ENCODE data around the gene SPATA31C2.

The SPATA31C2 gene

DNA sequence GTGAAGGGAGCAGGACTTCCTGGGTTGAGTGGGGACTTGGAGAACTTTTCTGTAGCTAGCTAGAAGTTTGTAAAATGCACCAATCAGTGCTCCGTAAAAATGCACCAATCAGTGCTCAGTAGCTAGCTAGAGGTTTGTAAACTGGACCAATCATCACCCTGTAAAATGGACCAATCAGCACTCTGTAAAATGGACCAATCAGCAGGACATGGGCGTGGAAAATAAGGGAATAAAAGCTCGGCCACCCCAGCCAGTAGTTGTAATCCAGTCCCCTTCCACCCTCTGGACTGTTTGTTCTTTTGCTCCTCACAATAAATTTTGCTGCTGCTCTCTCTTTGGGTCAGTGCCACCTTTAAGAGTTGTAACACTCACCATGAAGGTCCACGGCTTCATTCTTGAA lies 29.5 kb downstream of the SPATA31C2 start:
- no peaks in the 10 kb centered on the region for H3K36me3 ChIP-seq (replicated peaks in 1 of 2; ENCODE audit: control insufficient read depth in 2 of 2, insufficient read depth in 2 of 2, low read length in 2 of 2)
- no peak overlapping the region for H4K91ac ChIP-seq (ENCODE audit: low read depth, low read length, poor library complexity)
- H4K8ac ChIP-seq (ENCODE audit: low read depth, low read length), result no peak overlapping the region
- H3K79me1 ChIP-seq (ENCODE audit: low read depth, low read length), result no peaks in the 10 kb centered on the region
- no peak for DNase-seq (ENCODE audit: low spot score)
- no peak overlapping the region for H2BK15ac ChIP-seq (ENCODE audit: low read length)
- no peak overlapping the region for H3K23ac ChIP-seq (ENCODE audit: low read depth, low read length, poor library complexity)
- no peak overlapping the region for H2AK5ac ChIP-seq (ENCODE audit: low read depth, low read length)
- no peak overlapping the region for H3K4ac ChIP-seq (ENCODE audit: low read length)
- H3K4me2 ChIP-seq (ENCODE audit: insufficient read depth, low read length, poor library complexity, severe bottlenecking), result no peak overlapping the region
- H3K14ac ChIP-seq (ENCODE audit: low read length), result no peak overlapping the region
- H2AFZ ChIP-seq (ENCODE audit: low read length), result no peak overlapping the region
- no peak overlapping the region for H2BK120ac ChIP-seq (ENCODE audit: low read depth, low read length)
- no peaks in the 10 kb centered on the region for H3K27me3 ChIP-seq (ENCODE audit: control insufficient read depth in 3 of 3, insufficient read depth in 3 of 3, low read depth in 1 of 3, low read length in 3 of 3)
- H2BK12ac ChIP-seq (ENCODE audit: low read length), result no peak overlapping the region
- H3K4me3 ChIP-seq (ENCODE audit: low read length in 2 of 2), result no peak overlapping the region
- no peak overlapping the region for H3K27ac ChIP-seq (replicated peaks; ENCODE audit: low read length)
- no CpG with 5 or more reads among the region's 4 CpGs for WGBS, 2 donors (ENCODE audit: extremely low coverage in 2 of 2, insufficient read length in 2 of 2, insufficient replicate concordance in 1 of 2)
- no peak overlapping the region for H3K18ac ChIP-seq (ENCODE audit: low read length)
- no peaks in the 10 kb centered on the region for H3K4me1 ChIP-seq (ENCODE audit: control insufficient read depth in 2 of 2, insufficient read depth in 1 of 2, low read depth in 1 of 2, low read length in 2 of 2)
- H2BK5ac ChIP-seq (ENCODE audit: low read length), result no peak overlapping the region
- no peaks in the 10 kb centered on the region for H3K9me3 ChIP-seq (replicated peaks in 1 of 2; ENCODE audit: control insufficient read depth in 2 of 2, insufficient read depth in 1 of 2, low read depth in 1 of 2, low read length in 2 of 2)
- H3K9ac ChIP-seq (ENCODE audit: low read depth, low read length, poor library complexity), result no peak overlapping the region

DNA sequence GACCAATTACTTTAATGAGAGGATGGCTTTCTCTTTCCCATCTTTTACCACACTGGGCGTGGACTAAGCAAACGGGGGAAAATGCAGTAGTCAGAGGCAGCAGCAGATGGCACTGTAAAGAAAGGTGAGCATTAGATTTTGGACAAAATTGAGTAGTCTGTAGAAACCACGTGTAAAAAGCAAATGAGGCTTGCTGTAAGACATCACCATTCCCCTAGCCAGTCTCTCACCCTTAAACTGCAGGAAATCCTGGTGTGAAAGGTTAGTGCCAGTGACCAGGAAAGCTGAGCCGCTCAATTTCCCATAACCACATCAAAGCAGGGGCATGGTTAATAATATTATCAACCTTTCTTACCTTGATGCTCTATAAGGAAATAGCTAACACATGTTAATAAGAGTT lies 31.8 kb downstream of the SPATA31C2 start:
- Histone ChIP-seq H3K23ac (ENCODE audit: low read depth, low read length, poor library complexity) (no peak overlapping the region), H2BK15ac (ENCODE audit: low read length) (no peak overlapping the region), H2AK5ac (ENCODE audit: low read depth, low read length) (no peak overlapping the region), H3K4ac (ENCODE audit: low read length) (no peak overlapping the region), H2BK5ac (ENCODE audit: low read length) (no peak overlapping the region), H3K9me3 (replicated peaks in 1 of 2; ENCODE audit: control insufficient read depth in 2 of 2, insufficient read depth in 1 of 2, low read depth in 1 of 2, low read length in 2 of 2) (no peaks in the 10 kb centered on the region), H2BK12ac (ENCODE audit: low read length) (no peak overlapping the region), H3K27me3 (ENCODE audit: control insufficient read depth in 3 of 3, insufficient read depth in 3 of 3, low read depth in 1 of 3, low read length in 3 of 3) (no peaks in the 10 kb centered on the region), H3K79me1 (ENCODE audit: low read depth, low read length) (no peaks in the 10 kb centered on the region), H2AFZ (ENCODE audit: low read length) (no peak overlapping the region), H3K4me2 (ENCODE audit: insufficient read depth, low read length, poor library complexity, severe bottlenecking) (no peak overlapping the region), H3K4me1 (ENCODE audit: control insufficient read depth in 2 of 2, insufficient read depth in 1 of 2, low read depth in 1 of 2, low read length in 2 of 2) (no peaks in the 10 kb centered on the region), H3K9ac (ENCODE audit: low read depth, low read length, poor library complexity) (no peak overlapping the region), H4K91ac (ENCODE audit: low read depth, low read length, poor library complexity) (no peak overlapping the region), H3K27ac (replicated peaks; ENCODE audit: low read length) (no peak overlapping the region), H3K18ac (ENCODE audit: low read length) (no peak overlapping the region), H3K4me3 (ENCODE audit: low read length in 2 of 2) (no peak overlapping the region), H3K14ac (ENCODE audit: low read length) (no peak overlapping the region), H3K36me3 (replicated peaks in 1 of 2; ENCODE audit: control insufficient read depth in 2 of 2, insufficient read depth in 2 of 2, low read length in 2 of 2) (no peaks in the 10 kb centered on the region), H2BK120ac (ENCODE audit: low read depth, low read length) (no peak overlapping the region), H4K8ac (ENCODE audit: low read depth, low read length) (no peak overlapping the region)
- no peak for DNase-seq (ENCODE audit: low spot score)
- no CpG with 5 or more reads among the region's 4 CpGs for WGBS, 2 donors (ENCODE audit: extremely low coverage in 2 of 2, insufficient read length in 2 of 2, insufficient replicate concordance in 1 of 2)

DNA sequence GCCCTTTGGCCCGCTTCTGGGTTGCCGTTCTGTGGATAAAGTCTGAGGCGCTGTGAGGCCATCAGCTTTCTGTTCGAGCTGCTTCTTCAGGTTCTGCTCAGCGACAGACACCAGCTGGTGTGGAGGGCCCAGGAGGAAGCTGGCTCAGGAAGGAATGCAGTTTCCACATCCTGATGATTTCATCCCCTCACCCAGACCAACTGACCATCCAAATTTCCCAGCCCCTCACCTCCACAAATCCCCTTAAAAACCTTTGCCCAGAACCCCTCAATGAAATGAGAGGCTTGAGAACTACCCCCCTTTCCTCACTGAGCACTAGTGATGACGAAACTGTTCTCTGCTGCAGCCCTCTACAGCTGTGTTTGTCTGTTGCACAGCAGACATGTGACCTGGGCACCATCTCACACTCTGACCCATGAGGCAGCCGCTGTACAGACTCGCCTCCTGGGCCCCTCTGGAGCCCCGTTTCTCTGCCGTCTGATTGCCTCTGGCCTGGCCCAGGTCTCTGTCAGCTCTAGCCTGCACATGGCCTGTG lies 45.4 kb downstream of the SPATA31C2 start:
- Histone ChIP-seq H3K4me3 (ENCODE audit: low read length in 2 of 2) (no peak overlapping the region), H3K79me1 (ENCODE audit: low read depth, low read length) (no peaks in the 10 kb centered on the region), H2BK120ac (ENCODE audit: low read depth, low read length) (no peak overlapping the region), H3K4me2 (ENCODE audit: insufficient read depth, low read length, poor library complexity, severe bottlenecking) (no peak overlapping the region), H3K14ac (ENCODE audit: low read length) (no peak overlapping the region), H3K4ac (ENCODE audit: low read length) (no peak overlapping the region), H2BK5ac (ENCODE audit: low read length) (no peak overlapping the region), H3K27me3 (ENCODE audit: control insufficient read depth in 3 of 3, insufficient read depth in 3 of 3, low read depth in 1 of 3, low read length in 3 of 3) (no peaks in the 10 kb centered on the region), H3K18ac (ENCODE audit: low read length) (peak overlapping the region; percentile 77), H2BK15ac (ENCODE audit: low read length) (no peak overlapping the region), H3K36me3 (replicated peaks in 1 of 2; ENCODE audit: control insufficient read depth in 2 of 2, insufficient read depth in 2 of 2, low read length in 2 of 2) (no peaks in the 10 kb centered on the region), H4K91ac (ENCODE audit: low read depth, low read length, poor library complexity) (no peak overlapping the region), H2AK5ac (ENCODE audit: low read depth, low read length) (no peak overlapping the region), H3K4me1 (ENCODE audit: control insufficient read depth in 2 of 2, insufficient read depth in 1 of 2, low read depth in 1 of 2, low read length in 2 of 2) (peaks cover 0 to 1% of the 10 kb centered on the region in 2 donors), H3K9ac (ENCODE audit: low read depth, low read length, poor library complexity) (no peak overlapping the region), H2AFZ (ENCODE audit: low read length) (peak overlapping the region; percentile 45), H3K9me3 (replicated peaks in 1 of 2; ENCODE audit: control insufficient read depth in 2 of 2, insufficient read depth in 1 of 2, low read depth in 1 of 2, low read length in 2 of 2) (no peaks in the 10 kb centered on the region), H3K23ac (ENCODE audit: low read depth, low read length, poor library complexity) (no peak overlapping the region), H2BK12ac (ENCODE audit: low read length) (no peak overlapping the region), H4K8ac (ENCODE audit: low read depth, low read length) (no peak overlapping the region), H3K27ac (replicated peaks; ENCODE audit: low read length) (no peak overlapping the region)
- WGBS, 2 donors (ENCODE audit: extremely low coverage in 2 of 2, insufficient read length in 2 of 2, insufficient replicate concordance in 1 of 2), result no CpG with 5 or more reads among the region's 10 CpGs
- no peak for DNase-seq (ENCODE audit: low spot score)

- H3K23ac ChIP-seq (ENCODE audit: low read depth, low read length, poor library complexity), result no peak overlapping the region
- H2AK5ac ChIP-seq (ENCODE audit: low read depth, low read length), result no peak overlapping the region
- H3K36me3 ChIP-seq (replicated peaks in 1 of 2; ENCODE audit: control insufficient read depth in 2 of 2, insufficient read depth in 2 of 2, low read length in 2 of 2), result no peaks in the 10 kb centered on the region
- no peak overlapping the region for H4K8ac ChIP-seq (ENCODE audit: low read depth, low read length)
- H3K4ac ChIP-seq (ENCODE audit: low read length), result no peak overlapping the region
- no peak overlapping the region for H3K18ac ChIP-seq (ENCODE audit: low read length)
- no peak overlapping the region for H2BK120ac ChIP-seq (ENCODE audit: low read depth, low read length)
- H4K91ac ChIP-seq (ENCODE audit: low read depth, low read length, poor library complexity), result no peak overlapping the region
- H3K4me2 ChIP-seq (ENCODE audit: insufficient read depth, low read length, poor library complexity, severe bottlenecking), result no peak overlapping the region
- no peak overlapping the region for H3K4me3 ChIP-seq (ENCODE audit: low read length in 2 of 2)
- peaks cover 0 to 1% of the 10 kb centered on the region in 2 donors for H3K4me1 ChIP-seq (ENCODE audit: control insufficient read depth in 2 of 2, insufficient read depth in 1 of 2, low read depth in 1 of 2, low read length in 2 of 2)
- WGBS, 2 donors (ENCODE audit: extremely low coverage in 2 of 2, insufficient read length in 2 of 2, insufficient replicate concordance in 1 of 2), result no CpG with 5 or more reads among the region's 4 CpGs
- H2BK5ac ChIP-seq (ENCODE audit: low read length), result no peak overlapping the region
- no peak overlapping the region for H2AFZ ChIP-seq (ENCODE audit: low read length)
- no peak overlapping the region for H2BK15ac ChIP-seq (ENCODE audit: low read length)
- H3K27ac ChIP-seq (replicated peaks; ENCODE audit: low read length), result no peak overlapping the region
- no peak overlapping the region for H3K14ac ChIP-seq (ENCODE audit: low read length)
- H3K9me3 ChIP-seq (replicated peaks in 1 of 2; ENCODE audit: control insufficient read depth in 2 of 2, insufficient read depth in 1 of 2, low read depth in 1 of 2, low read length in 2 of 2), result no peaks in the 10 kb centered on the region
- no peak overlapping the region for H3K9ac ChIP-seq (ENCODE audit: low read depth, low read length, poor library complexity)
- no peak overlapping the region for H2BK12ac ChIP-seq (ENCODE audit: low read length)
- H3K79me1 ChIP-seq (ENCODE audit: low read depth, low read length), result no peaks in the 10 kb centered on the region
- DNase-seq (ENCODE audit: low spot score), result no peak
- no peaks in the 10 kb centered on the region for H3K27me3 ChIP-seq (ENCODE audit: control insufficient read depth in 3 of 3, insufficient read depth in 3 of 3, low read depth in 1 of 3, low read length in 3 of 3)
These were observed 48.1 kb downstream of the SPATA31C2 start for GRCh38 chr9:88090151-88090581.

Data from neuronal stem cell (in vitro differentiated cells).